UCSD-AML1 (cell line): ENCODE results near the gene MRPS5.

Source experiments
- DNase-seq: peaks from one replicate; lab custom pipeline; 2025; ENCODE audit not compliant: unreplicated experiment; lab: John Stamatoyannopoulos, UW

MRPS5 gene

DNA sequence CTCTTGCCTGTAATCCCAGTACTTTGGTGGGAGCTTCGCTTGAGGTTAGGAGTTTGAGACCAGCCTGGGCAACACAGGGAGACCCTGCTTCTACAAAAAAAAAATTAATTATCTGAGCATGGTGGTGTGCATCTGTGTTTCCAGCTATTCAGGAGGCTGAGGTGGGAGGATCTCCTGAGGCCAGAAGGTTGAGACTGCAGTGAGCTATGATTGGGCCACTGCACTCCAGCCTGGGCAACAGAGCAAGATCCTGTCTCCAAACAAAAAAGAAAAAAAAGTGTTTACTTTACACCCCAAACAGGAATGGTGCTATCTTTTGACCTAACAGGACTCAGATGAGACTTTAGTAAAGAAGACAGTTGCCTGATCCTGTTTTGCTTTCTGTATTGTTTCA is 60.5 kb downstream of the MRPS5 start:
- DNase-seq: no peak

DNA sequence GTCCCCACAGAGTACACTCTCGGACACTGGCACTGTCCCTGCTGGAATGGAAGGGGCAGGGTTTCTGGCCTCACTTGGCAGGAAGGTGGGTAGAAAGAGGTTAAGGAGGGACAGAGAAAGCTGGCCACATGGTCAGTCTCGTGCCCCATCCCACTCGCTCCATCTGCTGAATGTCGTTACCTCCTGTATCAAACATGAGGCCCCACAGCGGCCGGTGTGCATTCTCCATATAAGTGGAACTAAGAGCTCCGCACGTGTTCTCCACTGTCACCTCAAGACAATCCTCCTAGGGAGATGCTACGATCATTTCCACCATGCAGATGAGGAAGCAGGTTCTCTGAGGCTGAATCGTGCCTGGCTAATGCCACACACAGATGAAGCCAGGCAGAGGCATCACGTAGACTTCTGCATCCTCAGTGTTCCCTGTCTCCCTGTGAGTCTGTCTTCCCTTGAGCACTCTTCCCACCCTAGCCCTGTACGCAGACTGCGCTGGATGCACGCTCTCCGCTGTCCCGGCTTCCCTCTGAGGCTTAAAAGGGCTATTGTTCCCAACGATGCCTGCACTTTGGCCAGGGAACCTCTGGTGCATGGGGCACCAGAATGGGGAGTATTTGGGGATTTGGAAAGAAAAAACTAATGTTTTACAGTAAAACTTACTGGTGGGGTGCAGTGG is 61.0 kb downstream of the MRPS5 start:
- DNase-seq: no peak

DNA sequence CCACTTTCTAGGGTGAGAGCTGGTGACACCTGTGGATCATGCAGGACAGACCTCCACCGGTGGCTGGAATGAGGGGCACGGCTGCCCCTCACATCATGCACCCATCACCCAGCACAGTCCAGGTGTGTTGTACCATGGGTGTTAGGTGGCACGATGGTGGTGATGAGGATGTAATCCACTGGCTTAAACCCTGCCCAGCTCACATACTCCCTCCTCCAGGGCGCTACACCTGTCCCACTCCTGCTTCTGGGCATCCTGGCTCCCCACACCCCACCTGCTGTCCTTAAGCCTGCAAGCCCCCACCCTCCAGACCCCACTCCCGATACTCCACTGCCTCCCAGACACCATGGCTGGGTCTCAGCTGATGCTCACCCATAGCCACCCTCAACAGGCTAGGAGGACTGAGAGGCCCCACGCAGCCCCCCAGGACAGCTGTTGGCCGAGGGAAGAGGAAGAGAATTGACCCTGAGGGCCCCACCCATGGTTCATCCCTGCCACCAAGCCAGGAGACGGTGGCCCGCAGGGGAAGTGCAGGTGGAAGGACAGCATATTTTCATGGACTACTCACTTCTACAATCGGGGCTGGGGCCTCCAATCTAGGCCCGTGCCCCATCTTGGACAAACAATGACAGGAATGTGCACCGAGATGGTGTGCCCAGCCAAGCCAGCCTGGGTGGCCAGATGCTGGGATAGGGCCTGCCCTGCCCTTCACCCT is 61.8 kb downstream of the MRPS5 start:
- DNase-seq: no peak

DNA sequence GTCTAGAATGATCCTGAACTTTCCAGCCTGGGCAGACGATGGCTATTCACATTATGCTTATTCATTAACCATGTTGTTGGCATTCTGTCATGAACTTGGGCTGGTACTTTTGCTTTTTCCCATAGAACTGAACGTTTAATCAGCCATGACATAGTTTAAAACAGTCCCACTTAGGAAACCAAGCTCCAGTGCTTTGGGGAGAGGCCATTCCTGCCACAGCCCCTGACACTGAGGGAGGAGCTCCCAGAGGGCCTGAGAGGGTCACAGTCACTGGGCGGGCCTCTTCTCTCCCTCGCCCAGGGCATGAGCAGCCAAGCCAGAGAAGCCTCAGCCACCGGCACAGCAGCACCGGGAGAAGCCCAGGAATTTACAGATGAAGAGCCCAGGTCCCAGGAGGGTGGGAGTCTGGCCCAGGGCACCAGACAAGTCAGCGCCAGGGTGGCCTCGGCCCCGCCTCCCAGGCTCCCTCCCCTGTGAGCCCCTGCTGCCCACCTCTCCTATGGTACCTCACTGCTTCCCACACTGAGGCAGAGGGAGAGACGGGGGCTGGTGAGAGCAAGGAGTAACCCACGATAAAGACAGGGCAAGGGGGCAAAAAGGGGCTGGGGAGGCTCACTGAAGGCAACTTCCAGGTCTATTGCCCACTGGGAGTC is 62.5 kb downstream of the MRPS5 start:
- no peak for DNase-seq

DNA sequence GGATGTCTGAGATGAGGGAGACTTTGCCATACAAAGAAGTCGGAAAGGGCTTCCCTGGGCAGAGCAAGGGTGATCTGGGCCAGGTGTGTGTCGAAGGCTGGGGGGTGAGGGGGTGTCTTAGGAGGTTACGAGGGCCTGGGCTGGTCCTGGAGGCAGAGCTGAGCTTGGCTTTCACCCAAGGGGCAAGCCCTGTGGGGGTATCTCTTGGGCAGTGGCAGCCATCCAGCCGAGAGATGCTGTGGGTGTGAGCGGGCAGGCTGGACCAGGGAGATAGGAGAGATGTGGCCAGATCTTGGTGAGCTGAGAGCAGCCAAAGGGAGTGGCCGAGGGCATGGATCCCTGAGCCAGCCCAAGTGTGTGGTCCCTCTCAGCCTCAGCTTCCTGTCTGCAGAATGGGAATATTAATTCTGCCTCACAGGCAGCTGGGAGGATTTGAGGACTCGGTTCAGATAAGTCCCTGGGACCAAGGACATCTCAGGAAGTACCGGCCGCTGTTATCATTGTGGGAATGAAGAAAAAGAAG is 63.1 kb downstream of the MRPS5 start:
- no peak for DNase-seq

- no peak for DNase-seq
Observed at GRCh38 chr2:95057535-95058370, 63.9 kb downstream of the MRPS5 start.

DNA sequence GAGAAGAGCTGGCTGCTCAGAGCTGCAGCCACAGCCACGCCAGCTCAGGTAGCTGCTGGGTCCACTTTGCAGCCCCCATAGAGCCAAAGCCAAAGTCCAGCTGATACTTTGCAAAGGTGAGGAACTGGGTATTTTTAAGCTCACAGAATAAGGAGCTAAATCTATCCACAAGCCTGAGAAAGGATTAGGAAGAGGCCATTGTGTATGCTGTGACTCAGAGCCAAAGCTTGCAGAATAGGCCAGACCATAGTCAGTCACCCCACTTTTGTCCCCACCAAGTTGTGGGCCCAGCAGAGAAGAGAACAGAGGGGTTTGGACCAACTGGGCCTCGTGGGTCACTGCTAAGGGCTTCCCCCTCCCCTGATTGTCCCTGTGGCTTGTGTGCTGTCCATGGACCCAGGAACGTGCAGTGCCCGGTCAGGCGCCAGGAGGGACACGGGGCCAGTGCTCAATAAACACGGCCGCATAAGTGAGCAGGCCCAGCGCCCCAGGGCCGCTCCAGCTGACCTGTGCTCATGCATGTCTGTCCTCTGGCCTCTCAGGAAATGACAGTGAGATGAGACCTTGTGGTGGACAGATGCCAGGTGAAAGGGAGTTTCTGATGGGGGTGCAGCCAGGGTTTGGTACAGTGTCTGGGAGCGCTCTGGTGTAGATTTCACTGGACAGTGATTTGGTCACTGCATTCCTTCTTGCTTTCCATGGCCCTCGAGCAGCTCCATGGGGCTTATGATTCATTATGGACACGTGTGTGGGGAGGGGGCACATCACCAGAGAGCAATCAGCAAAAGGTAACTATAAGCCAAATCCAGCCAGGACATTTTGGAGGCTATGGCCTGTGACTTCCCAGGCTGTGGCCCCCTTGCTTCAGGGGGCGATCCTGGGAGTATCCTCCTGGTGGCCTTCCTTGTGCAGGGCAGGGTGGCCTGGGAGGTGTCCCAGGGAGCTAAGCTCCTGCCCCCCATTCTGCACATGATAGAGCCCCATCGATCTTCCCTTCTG is 64.8 kb downstream of the MRPS5 start:
- DNase-seq: no peak

DNA sequence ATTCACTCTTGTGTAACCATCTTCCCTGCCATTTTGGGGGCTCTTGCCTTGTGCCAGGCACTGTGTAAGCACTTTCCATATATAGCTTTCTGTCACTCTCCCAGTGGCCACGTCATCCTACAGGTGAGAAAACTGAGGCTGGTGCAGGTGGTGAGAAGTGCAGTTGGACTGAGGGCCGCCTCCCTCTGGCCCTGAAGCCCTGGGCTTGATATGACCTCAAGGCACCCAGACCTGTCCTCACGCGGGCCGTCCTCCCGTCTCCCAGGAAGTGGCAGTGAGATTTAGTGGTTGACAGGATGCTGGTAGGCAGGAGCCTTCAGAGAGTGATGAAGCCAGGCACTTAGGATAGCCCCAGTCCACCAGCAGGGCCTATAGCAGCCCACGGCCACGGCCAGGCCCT is 65.6 kb downstream of the MRPS5 start:
- no peak for DNase-seq

DNA sequence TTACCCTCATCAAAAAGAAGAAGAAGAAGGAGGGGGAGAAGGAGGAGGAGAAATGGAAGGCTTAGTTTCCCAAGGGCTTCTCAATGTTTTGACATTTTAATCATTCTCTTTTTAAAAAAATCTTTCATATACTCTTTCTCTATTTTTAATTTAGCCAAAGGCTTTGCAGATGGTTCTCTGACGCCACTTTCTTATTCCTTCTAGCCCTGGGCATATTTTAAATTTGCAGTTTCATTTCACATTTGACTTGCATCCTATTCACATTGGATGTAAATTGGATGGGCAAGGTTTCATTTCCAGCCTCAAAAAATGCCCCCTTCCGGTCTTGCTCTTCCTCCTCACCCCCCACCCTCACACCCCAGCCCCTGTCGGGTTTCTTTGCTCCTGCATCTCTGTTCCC is 66.3 kb downstream of the MRPS5 start:
- no peak for DNase-seq

DNA sequence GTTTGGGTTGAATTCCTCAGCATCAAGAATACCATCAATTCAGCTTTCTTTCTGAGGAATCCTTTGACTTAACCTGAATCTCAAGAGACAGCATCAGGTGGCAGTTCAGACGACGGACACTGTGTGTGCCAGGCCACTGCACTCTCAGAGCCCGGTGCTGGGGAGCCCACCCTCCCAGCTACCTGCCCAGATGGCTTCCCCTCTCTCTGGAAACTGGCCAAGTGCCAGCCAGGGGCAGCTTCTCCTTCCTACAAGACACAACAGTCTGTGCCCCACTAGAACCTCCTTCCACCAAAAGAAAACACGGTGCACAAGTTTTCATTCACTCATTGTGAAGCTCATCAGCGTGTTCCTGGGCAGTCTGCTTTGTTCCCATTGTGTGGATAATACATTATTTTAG is 67.6 kb downstream of the MRPS5 start:
- no peak for DNase-seq

GRCh38 chr2:95053543-95053942 is 68.1 kb downstream of the MRPS5 start:
- no peak for DNase-seq

- no peak for DNase-seq
Observed at GRCh38 chr2:95052804-95053479, 68.7 kb downstream of the MRPS5 start.

DNA sequence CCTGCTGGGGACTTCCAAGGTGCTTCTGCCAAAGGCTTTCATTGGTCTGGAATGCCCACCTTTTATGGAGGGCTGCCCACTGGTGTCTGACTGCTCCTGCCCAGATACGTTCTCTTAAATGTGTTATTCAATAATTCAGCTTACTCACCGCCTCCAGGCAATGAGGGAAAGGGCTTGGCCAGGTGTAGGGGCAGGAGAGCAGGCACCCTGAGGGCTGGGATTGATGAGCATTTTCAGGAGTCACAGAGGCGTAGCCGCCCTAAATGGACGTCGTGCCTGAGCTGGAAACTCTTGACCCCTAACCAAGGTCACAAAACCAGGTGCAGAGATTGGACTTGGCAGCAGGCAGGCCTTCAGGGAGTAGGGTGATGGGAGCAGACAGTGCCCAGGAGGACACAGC is 69.3 kb downstream of the MRPS5 start:
- no peak for DNase-seq

GRCh38 chr2:95051626-95052025 is 70.0 kb downstream of the MRPS5 start:
- no peak for DNase-seq

- no peak for DNase-seq
Observed at GRCh38 chr2:95050385-95051300, 71.0 kb downstream of the MRPS5 start.

- DNase-seq: no peak
Observed at GRCh38 chr2:95049961-95050360, 71.6 kb downstream of the MRPS5 start.

DNA sequence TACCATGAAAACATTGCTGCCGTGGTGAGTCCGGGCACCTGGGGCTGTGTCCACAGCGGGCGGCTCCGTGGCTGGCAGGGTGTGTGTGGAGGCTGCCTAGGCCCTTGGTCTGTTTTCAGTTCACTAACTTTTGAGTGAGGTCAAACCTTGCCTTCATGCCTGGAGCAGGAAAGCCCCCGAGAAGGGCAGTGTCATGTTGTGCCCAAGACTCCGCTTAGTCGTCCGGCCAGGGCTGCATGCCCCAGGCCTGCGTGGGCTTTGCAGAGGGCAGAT is 72.0 kb downstream of the MRPS5 start:
- no peak for DNase-seq

GRCh38 chr2:95048825-95049682 is 72.6 kb downstream of the MRPS5 start:
- no peak for DNase-seq
